Right renal pelvis (tissue), 4 donors: ENCODE results near the gene ABCF2. TPM values are rescaled to one million over a fixed set of nuclear protein-coding genes. Genes with fewer than 3 reads are reported as not detected.

Experiments used
- DNase-seq, 4 donors: peaks; one replicate each; pipeline ENCODE4 v3.0.0-alpha.2; 2013; ENCODE audit warnings: low read depth in 4 of 4, low spot score in 3 of 4, missing footprints in 1 of 4
- polyA plus RNA-seq, 4 donors: library from polyadenylated mRNA; unstranded; fragments of 120-200 nt; gene quantifications; one replicate each; pipeline ENCODE4 v1.2.1, GENCODE V29; 2013; ENCODE audit not compliant: insufficient read length in 4 of 4

The ABCF2 gene
- polyA plus RNA-seq, result 10 to 100 TPM; 25.1 to 28.6 (median 27.6) TPM

GRCh38 chr7:151226875-151227782 lies at the start of gene ABCF2:
Gene ABCF2, minus strand, starts transcription at chr7:151227205. Its CDS starts 747 bp downstream, at chr7:151226458.
- DNase-seq, result peak; percentile 96 to 98 (median 98)

GRCh38 chr7:151275813-151276577 lies 49.0 kb upstream of the ABCF2 start:
- DNase-seq, result no peak

- no peak for DNase-seq
Observed at GRCh38 chr7:151274936-151275812, 48.2 kb upstream of the ABCF2 start.

- no peak for DNase-seq
Observed at GRCh38 chr7:151274396-151274795, 47.4 kb upstream of the ABCF2 start.

DNA sequence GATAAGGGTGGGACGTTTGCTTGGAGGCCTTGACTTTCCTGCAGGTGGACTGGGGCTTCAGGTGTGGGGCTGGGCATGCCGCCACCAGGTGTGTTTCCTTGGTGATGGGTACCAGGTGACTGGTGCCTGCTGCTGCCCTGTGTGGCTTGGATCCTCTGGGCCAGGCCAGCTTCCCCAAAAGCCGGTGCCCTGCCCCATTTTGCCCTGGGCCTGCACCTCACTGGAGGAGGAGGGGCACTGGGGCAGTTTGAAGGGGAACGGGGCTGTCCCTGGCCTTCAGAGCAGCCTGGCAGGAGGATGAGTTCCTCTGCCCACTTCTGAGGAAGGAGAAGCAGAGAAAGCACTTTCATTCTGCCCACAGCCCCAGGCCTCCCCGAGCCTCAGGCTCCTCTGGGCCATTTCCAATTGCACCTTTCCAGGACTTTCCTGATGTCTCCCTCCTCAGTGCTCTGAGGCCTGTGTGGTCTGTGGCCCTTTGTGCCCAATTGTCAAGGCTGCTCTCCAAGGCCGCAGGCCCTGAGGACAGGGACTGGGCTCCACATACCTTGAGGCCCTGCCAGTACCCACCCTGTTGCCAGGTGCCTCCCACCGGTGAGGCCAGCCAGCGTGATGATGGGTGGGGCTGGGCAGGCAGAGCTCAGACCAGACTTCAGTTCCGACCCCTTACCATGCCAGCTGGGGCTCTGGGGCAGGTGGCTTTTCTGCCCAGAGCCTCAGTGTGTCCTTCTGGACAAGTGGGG lies 46.8 kb upstream of the ABCF2 start:
- DNase-seq, result no peak

DNA sequence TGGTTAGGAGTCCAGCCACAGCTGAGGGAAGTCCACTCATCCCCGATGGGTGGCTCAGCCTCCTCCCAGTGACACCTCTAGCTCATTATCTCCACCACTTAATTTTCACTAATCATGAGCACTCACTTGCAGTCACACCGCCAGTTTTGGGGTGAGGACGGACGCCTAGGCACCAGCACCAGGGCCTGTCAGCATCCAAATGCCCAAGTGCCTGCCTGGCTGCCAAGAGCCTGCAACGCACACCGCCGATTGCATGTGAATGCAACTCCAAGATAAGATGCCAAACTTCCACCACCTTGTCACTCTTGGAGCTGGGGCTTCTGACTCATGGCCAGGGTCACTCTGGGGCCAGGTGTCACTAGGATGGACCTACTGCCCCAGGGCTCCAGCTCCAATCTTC lies 45.9 kb upstream of the ABCF2 start:
- DNase-seq, result no peak

DNA sequence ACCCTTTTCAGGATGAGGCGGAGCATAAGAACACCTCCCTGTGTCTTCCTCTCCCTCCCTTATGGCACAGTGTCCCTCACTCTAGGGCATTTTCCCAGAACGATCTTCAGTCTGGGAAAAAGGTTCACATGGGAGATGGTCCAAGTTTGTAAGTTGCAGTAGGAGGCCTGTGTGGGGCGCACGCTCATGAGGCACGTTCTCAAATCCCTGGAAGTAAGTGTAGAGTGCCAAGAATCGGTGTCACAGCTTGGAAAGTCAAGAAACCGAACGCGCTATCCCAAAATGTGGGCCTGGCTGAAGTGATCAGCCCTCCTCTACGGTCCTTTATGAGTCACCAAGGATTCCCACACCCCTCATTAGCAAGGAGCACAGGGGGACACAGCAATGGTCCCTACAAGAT lies 45.4 kb upstream of the ABCF2 start:
- DNase-seq, result no peak

- DNase-seq, result no peak
Observed at GRCh38 chr7:151271699-151272355, 44.8 kb upstream of the ABCF2 start.

DNA sequence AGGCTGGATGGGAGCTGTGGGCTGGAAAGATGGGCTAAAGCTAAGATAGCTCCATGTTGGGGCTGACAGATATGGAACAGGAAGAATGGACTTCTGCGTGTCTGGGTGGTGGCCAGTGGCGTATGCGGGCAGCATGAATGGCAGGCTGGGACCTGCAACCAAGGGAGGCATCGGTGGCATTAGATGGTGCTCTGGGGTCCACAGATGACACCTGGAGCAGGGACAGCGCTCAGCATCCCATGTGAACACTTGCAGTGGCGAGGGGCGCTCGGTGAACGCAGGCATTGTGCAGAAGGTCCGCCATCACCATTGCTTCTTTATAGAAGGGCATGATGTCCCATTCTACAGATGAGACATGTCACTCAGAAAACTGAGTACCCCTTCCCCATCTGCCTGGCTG lies 42.5 kb upstream of the ABCF2 start:
- no peak for DNase-seq

- no peak for DNase-seq
Observed at GRCh38 chr7:151265351-151265931, 38.4 kb upstream of the ABCF2 start.

- no peak for DNase-seq
Observed at GRCh38 chr7:151264615-151265014, 37.6 kb upstream of the ABCF2 start.

- no peak for DNase-seq
Observed at GRCh38 chr7:151261529-151261928, 34.5 kb upstream of the ABCF2 start.

- DNase-seq, result no peak
Observed at GRCh38 chr7:151260883-151261282, 33.9 kb upstream of the ABCF2 start.

DNA sequence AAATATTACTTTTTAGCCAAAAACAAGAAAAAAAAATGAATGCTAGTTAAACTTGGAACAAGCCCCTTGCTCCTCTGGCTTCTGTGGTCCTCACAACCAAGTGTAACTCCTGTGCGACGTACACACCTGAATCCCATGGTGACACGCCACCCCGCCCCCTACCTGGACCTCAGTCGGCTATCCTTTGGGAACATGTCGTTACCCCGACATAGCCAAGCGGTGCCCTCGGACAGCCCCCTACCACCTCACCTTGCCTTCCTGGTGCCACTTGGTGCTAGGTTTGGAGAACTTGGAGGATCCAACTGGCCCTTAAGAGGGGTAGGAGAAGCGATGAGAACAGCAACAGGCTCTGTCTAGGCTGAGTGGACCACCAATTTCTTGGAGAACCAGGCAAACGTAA lies 33.5 kb upstream of the ABCF2 start:
- no peak for DNase-seq

- DNase-seq, result no peak
Observed at GRCh38 chr7:151257990-151258389, 31.0 kb upstream of the ABCF2 start.

- no peak for DNase-seq
Observed at GRCh38 chr7:151256410-151257045, 29.5 kb upstream of the ABCF2 start.

- no peak for DNase-seq
Observed at GRCh38 chr7:151255390-151255789, 28.4 kb upstream of the ABCF2 start.

DNA sequence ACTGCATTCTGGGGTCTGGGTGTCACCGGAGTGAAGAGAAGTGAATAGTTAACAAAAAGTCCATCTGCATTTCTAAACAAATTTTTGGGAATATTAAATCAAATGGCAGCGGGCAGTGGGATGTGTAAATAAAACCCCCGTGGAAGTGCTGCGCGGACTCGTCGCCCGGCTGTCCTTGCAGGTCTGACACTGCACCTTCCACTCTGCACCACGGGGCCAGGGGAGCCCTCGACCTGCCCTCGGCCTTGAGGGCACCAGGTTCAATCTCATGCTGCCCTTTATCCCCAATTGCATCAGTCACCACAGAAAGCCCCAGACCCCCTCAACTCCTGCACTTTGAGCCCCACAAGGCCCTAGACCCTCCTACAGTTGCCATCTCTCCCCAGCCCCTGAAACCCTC lies 27.8 kb upstream of the ABCF2 start:
- DNase-seq, result no peak

- DNase-seq, result no peak
Observed at GRCh38 chr7:151254316-151254715, 27.3 kb upstream of the ABCF2 start.
